Measurements from ENCODE around the gene USP9Y. TPM values are rescaled to one million over a fixed set of nuclear protein-coding genes. Genes with fewer than 3 reads are reported as not detected.
A peak's percentile ranks its signal among the peaks of the same experiment; 100 is the strongest.
"Not testable (repeated sequence)": the region's sequence is repeated elsewhere in the genome, so short reads cannot be mapped to it uniquely, and the experiment has no call there.

The USP9Y gene, protein sequence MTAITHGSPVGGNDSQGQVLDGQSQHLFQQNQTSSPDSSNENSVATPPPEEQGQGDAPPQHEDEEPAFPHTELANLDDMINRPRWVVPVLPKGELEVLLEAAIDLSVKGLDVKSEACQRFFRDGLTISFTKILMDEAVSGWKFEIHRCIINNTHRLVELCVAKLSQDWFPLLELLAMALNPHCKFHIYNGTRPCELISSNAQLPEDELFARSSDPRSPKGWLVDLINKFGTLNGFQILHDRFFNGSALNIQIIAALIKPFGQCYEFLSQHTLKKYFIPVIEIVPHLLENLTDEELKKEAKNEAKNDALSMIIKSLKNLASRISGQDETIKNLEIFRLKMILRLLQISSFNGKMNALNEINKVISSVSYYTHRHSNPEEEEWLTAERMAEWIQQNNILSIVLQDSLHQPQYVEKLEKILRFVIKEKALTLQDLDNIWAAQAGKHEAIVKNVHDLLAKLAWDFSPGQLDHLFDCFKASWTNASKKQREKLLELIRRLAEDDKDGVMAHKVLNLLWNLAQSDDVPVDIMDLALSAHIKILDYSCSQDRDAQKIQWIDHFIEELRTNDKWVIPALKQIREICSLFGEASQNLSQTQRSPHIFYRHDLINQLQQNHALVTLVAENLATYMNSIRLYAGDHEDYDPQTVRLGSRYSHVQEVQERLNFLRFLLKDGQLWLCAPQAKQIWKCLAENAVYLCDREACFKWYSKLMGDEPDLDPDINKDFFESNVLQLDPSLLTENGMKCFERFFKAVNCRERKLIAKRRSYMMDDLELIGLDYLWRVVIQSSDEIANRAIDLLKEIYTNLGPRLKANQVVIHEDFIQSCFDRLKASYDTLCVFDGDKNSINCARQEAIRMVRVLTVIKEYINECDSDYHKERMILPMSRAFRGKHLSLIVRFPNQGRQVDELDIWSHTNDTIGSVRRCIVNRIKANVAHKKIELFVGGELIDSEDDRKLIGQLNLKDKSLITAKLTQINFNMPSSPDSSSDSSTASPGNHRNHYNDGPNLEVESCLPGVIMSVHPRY (N-terminal part only)
- 3.6 and 5.4 TPM in 2 replicates for total RNA-seq (2014; rRNA removed; shearing (Covaris generic))
- 5.1 and 6.3 TPM in 2 replicates for polyA plus RNA-seq (2015; cell fraction: cytosol; rRNA removed)
- 32.8 and 35.8 TPM in 2 replicates for polyA plus RNA-seq (2015; cell fraction: nucleus; rRNA removed)

DNA sequence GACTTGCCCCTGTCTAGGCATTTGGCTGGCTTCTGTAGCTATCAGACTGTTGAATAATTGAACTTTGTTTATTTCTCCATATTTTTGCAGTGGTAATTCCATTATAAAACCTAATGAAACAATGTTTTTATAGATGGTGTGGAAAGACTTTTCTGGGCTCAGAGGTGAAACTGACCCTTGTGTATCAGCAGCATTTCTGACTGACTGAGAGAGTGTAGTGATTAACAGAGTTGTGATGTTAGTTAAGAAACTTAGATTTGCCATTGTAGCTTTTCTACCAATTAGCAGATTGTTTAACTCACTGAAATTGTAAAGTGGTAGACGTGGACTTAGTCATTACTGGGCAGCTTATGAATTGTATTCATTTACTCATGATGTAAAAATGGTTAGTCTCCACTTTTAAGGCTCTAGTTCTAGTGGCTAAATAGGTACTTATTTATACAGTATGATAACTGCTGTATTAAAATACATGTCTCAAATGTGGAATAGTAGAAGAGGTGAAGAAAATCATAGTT, at the start of gene USP9Y:
Gene USP9Y, plus strand, starts transcription at position 51 of the 515 bp plus-strand sequence. CDS start 8,217 bp downstream, outside the sequence.
- DNase-seq (ENCODE audit: low read depth) = no peak

DNA sequence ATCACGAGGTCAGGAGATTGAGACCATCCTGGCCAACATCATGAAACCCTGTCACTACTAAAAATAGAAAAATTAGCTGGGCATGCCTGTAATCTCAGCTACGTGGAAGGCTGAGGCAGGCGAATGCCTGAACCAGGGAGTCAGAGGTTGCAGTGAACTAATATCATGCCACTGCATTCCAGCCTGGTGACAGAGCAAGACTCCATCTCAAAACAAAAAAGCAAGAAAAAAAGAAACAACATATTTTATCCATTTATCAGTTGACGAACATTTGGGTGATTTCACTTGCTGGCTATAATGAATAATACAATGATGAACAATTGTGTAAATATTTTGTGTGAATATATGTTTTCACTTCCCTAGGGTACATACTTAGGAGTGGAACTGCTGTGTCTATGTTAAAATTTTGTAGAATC, 49.4 kb upstream of the USP9Y start:
- DNase-seq (ENCODE audit: low read depth) = peak; percentile 89

DNA sequence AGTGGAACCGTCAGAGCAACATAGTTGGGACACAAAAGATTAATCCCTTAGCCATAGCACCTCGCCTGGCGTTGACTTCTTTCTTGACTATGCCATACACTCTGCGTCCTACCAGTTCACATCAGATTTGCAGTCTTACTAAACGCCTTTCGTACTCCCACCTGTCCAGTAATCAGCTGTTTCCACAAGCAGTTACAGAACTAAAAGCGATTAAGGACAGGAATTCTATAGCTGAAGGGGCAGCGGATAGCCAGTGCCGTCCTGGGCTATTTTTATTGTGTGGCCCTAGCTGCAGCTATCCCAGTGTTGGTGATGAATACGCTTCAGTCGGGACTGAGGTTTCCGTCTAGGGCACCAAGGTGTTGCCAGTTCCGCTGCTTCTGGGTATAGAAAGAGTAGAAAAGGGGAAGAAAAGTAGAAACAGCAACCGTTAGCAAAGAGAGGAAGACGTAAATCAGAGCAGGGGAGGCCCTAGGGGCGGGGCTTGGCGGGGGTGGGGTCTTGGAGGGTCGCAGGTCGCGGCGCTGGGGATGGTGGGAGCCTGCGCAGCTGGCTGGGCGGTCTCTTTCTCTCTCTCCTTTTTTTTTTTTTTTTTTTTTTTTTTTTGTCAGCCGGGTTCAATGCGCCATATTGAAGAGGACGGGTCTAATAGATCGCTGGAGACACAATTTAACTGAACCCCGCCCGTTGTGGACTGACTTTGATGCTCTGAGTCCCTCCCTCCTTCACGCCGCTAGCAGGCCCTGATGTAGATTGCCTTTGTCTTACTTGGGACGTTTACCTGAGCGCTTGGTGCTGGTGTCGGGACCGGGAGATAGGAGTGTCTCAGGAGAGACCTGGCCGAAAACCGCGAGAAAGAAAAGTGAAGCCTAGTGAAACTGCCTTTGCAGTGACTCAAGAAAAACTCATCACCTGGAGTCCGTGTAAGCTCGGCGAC, 39.0 kb upstream of the USP9Y start:
- peak; percentile 79 for DNase-seq (ENCODE audit: low read depth)

DNA sequence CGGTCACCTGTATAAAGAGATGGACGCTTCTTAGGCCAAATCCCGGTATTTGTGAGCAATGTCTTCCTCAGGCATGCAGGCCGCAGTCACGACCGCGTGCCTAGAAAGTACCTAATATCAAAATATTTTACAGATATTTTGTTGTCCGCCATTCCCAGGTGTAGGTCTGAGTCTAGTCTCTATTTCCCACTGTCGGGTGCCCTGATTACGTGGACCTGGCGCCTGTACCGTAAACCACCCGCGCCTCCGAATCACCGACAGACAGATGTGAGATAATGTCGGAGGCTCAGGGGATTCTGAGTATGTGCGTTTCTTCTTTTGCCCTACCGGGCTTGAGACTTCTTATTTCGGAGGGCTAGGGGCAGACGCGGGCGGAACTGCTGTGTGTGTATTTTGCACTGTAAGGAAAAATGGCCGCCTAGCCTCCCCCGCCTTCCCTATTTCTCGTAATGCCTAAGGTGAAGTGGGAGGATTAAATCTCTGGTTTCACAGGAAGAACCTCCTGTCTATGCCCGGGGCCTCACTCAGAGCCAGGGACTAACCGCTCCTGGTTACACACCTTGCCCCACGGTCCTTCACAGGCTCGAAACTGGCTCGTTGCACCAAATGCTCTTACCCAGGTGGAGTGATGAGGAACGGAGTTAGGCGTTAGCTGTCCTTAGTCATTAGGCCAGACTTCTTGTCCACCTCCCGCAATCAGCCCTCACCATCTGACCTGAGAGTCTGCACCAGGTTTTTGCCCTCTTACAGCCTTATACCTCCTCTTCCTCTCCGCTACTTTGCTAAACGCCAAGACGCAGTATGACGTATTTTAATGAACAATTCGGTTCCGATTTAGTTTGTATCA, 38.1 kb upstream of the USP9Y start:
- DNase-seq (ENCODE audit: low read depth) = peak; percentile 39

DNA sequence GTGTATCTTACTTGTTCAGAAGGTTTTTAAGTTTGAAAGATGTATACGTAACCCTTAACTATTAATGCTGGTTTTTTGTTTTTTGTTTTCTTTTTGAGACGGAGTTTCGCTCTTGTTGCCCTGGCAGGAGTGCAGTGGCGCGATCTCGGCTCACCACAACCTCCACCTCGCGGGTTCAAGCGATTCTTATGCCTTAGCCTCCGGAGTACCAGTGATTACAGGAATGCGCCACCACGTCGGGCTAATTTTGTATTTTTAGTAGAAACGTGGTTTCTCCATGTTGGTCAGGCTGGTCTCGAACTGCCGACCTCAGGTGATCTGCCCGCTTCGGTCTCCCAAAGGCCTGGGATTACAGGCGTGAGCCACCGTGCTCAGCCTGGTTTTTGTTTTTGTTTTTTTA, 37.2 kb upstream of the USP9Y start:
- not testable (repeated sequence) for DNase-seq (ENCODE audit: low read depth)

DNA sequence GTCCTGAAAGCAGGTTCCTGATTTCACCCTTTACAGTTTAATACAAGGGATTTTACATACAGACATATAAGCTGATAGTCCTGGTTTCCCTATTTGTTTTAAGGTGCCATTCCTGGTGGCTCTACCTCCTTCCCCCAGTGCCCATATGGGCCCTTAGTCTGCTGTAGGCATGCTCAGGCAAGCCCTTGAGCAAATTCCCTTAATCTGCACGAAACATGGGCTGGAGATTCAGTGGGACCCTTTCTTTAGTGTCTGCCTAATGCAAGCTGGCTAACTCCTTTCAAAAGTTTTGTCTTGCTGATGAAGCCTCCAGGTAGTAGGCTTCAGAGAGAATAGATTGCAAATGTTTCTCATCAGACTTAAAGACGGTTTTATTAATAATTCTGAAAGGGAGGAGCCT, 22.9 kb upstream of the USP9Y start:
- no peak for DNase-seq (ENCODE audit: low read depth)

DNA sequence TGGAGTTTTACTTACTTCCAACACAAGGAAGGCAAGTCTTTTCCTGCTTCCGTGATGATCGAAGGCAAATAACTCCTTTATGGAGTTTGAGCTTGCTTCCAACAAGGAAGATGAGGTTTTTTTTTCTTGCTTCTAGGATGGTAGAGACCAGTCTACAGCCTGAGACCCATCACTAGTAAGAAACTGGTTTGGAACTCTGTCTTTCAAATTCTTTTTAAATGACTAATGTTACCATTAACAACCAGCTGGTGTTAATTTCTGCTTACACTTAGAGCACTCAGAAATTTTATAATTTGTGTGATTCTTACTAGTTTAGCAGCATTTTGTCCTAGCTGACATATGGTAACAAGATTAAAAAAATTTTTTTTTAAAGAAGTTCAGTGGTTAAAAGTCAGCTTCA, 19.5 kb upstream of the USP9Y start:
- no peak for DNase-seq (ENCODE audit: low read depth)

DNA sequence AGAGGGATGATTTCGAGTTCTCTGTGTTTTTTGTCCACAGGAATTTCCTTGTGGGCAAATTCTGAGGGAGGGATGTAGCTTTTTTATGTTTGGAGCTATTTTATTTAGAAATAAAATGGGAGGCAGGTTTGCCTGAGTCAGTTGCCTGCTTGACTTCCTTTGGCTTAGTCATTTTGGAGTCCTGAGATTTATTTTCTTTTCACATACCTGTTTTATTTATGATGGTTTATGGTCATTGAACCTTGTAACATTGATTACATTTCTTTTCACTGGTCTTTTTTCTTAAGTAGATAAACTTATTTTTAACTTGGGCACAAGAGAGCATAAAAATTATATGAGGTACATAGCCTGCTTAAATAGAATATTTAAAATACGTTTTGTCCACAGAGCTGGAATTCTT, 12.7 kb upstream of the USP9Y start:
- DNase-seq (ENCODE audit: low read depth) = peak; percentile 23

DNA sequence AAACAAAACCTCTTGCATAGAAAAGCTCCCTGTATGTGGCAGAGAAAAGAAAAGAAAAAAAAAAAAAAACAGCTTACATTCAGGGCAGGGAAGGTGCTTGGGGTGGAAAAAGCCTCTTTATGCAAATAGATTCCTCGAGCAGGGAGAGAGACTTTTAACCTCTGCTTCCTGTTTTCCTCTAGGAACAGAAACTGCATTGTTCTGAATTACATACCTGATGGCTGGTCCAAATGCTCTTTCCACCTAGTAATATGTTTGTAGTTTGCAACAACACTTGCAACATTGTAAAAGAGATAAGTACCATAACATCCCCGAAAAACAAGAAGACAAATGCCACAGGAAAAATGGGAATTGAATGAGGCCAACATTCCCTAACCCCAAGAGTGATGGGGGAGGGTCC, 944 bp upstream of the USP9Y start:
- no peak for DNase-seq (ENCODE audit: low read depth)

DNA sequence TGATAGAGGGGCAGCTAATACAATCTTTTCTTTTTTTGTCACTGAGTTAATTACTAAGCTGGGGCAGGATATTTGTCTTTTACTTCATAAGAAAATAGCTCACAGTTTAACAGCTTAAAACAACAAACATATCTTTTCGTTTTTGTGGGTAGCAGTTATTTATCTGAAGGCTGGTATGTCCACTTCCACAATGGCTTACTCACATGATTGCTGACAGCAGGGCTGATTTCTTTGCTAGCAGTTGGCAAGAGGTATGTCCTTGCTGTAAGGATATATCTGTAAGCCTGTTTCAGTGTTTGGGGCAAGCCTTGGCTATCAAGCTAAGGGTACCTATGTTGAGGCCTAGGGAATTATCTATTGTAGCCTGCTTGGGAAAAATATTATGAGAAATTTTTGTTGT, 1.1 kb downstream of the USP9Y start:
- DNase-seq (ENCODE audit: low read depth) = no peak

DNA sequence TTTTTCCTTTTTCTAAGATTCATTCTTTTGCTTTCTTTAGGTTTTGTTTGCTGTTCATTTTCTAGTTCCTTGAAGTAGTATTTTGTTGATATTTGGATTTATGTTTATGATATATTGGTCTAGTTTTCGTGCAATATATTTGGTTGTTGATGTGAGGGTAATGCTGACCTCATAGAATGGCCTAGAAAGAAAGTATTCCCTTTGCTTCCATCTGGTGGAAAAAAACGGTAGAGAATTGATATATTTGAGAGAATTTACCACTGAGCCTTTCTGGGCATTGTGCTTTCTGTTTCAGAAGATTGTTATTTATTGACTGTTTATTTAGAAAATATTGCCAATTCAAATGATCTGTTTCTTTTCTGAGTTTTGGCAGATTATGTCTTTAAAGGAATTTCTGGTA, 9.4 kb downstream of the USP9Y start:
- no peak for DNase-seq (ENCODE audit: low read depth)

DNA sequence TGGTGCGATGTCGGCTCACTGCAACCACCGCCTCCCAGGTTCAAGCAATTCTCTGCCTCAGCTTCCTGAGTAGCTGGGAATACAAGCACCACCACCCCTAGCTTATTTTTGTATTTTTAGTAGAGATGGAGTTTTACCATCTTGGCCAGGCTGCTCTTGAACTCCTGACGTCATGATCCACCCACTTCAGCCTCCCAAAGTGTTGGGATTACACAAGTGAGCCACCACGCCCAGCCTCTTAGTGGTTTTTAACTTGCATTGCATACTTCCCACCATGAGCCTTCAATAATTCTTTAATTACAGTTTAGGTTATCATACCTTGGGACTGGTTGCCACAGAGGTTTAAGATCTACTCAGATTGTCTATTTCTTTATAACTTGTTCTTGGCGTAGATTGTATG, 14.3 kb downstream of the USP9Y start:
- DNase-seq (ENCODE audit: low read depth) = no peak

DNA sequence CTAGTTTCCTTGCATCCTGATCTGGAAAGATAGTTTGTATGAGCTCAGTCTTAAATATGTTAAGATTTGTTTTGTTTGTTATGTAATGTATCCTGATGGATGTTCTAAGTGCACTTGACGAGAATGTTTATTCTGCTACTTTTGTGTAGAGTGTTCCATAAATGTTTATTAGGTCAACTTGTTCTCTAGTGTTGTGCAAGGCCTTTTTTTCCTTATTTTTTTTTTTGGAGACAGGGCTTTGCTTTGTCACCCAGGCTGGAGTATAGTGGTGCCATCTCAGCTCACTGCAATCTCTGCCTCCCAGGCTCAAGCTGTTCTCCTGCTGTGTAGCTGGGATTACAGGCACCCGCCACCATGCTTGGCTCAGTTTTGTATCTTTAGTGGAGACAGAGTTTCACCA, 28.7 kb downstream of the USP9Y start:
- DNase-seq (ENCODE audit: low read depth) = no peak

DNA sequence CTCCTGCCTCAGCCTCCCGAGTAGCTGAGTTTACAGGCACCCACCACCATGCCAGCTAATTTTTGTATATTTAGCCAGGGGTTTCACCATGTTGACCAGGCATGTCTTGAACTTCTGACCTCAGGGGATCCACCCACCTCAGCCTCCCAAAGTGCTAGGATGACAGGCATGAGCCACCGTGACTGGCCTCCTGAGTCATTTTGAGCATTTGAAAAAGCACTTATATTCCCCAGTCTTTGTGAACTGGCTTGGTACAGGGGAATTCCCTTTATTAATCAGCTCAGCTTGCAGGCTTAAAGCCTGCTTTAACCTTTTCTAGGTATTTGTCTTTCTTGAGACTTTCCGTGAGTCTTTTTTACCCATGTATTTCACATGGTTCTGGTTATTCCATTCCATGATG, 32.6 kb downstream of the USP9Y start:
- DNase-seq (ENCODE audit: low read depth) = peak; percentile 60

DNA sequence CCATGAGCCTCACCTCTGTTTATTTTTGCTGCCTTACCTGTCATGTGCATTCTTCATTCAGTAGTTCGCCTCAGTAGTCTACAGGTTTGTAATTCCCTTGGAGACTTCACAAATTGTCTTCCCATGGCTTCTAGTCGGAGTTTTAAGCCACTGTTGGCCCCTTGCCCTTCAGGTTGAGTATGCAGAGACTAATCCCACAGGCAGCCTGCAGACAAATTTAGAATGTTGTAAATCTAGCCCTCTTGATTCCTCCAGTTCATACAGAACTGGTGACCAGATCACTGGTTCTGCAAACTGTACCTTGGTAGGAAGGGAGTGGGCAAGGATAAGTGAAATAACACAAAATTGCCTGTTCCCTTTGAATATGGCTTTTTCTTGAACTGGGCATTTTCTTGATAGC, 33.0 kb downstream of the USP9Y start:
- DNase-seq (ENCODE audit: low read depth) = no peak

DNA sequence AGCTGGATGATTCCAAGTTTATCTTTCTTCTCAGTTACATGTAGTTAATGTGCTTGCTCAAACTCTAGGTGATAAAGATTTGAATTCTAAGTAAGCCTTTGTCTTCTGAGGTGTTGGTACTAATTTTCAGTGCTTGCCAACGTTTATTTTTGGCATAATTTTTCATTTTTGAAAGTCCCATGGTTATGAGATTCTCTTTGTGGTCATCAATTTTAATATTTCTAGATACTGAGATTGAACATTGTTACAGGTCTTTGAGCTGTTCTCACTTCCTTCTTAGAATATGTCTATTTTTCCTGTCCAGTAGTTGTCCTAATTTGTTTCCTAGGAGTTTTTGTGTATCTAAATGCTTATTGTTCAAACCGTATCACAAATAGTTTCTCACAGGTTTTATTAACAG, 40.4 kb downstream of the USP9Y start:
- DNase-seq (ENCODE audit: low read depth) = no peak

DNA sequence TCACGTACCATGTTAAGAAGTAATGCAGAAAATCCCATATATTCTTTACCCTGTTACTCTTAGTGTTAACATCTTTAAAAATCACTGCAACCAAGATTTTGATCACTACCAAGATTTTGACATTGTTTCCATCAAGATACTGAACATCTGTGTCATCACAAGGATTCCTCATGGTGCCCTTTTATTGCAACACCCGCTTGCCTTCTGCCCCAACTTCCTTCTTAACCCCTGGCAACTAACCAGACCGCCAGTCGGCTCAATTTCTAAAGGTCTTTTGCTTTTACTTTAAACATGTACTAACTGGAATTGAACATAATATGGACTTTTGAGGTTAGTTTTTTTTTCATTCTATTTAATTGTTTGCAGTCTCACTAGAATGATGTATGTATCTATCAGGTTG, 41.7 kb downstream of the USP9Y start:
- DNase-seq (ENCODE audit: low read depth) = no peak

DNA sequence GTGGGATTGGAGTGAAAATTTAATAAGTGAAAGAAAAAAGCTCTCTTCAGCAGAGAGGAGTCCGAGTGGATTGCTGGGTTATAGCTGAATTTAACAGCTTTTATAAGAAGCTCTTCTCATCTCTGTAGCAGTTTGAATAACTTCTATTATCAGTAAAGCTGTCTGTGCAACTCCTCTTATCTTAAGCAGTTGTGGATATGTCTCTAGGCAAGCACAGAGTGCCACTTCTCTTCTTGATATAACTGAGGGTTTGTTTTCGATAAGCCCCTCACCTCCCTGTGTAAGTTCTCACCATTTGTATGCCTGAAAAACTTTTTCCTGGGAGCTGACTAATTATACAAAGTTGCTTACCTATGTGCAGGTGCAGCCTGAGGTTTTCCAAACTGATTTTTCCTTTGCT, 43.1 kb downstream of the USP9Y start:
- DNase-seq (ENCODE audit: low read depth) = no peak

DNA sequence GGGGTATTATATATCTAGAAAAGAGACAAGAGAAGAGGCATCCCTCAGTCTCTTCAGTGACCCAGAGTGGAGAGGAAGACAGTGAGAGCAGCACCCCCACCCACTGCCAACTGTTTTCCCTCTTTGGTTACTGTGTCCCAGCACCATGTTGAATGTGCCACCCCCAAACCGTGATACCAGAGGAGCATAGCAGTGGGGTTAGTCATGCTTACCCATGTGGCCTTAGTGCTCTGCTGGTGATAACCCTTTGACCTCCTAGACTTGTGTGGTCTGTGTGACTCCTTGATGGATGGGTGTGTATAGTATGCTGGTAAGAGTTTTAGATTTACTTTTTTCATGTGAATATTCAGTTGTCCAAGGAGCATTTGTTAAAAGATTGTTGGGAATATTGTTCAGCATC, 48.3 kb downstream of the USP9Y start:
- DNase-seq (ENCODE audit: low read depth) = peak; percentile 5

DNA sequence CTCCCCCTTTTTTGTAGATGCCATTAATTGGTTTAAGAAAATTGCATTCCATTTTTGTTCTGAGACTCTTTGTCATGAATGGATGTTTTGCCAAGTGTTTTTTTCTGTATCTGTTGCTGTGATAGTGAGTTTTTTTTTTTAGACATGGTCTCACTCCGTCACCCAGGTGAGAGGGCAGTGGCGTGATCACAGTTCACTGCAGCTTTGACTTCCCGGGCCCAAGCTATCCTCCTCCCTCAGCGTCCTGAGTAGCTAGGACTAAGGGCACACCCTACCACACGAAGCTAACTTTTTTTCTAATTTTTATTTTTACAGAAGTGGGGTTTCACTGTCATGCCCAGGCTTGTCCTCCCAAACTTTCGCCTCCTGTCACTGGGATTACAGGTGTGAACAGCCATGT, 51.8 kb downstream of the USP9Y start:
- no peak for DNase-seq (ENCODE audit: low read depth)
